ENCODE results near the gene IRF8.

IRF8 gene

DNA sequence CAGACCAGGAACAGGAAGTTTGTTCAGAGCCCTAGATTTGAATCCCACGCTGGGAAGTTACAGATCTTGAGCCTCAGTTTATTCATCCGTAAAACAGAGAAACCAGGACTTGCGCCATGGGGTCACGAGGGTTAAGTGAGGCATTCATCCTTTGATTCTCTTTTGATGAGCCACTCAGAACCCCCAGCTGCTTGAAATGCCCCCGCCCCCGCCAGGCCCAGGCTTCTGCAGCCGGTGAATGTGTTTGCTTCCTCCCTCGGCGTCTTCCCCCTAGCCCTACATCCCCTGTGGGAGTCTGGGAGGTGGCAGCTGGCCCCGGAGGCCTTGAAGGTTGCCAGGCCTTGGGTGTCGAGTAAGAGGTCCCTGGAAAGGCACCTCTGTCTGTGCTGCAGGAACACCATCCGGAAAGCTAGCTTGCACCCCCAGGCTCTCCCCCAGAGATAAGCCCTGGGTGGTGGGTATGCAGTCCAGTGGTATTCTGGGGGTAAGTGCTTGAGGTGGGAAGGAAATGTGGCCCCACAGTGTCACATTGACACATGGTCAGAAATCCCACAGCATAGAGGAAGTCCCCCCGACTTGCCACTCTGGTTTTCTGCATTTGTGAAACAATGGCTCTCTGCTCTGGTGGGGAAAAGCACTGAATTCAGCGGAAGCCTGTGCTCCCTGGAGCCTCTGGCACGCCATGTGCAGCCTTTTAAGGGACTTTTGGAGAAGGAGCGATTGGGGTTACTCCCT lies 14.9 kb downstream of the IRF8 start:
- DNase-seq (ENCODE audit: low spot score) = no peak

- DNase-seq (ENCODE audit: low spot score) = no peak
These were observed 15.4 kb downstream of the IRF8 start for GRCh38 chr16:85914423-85914794.

DNA sequence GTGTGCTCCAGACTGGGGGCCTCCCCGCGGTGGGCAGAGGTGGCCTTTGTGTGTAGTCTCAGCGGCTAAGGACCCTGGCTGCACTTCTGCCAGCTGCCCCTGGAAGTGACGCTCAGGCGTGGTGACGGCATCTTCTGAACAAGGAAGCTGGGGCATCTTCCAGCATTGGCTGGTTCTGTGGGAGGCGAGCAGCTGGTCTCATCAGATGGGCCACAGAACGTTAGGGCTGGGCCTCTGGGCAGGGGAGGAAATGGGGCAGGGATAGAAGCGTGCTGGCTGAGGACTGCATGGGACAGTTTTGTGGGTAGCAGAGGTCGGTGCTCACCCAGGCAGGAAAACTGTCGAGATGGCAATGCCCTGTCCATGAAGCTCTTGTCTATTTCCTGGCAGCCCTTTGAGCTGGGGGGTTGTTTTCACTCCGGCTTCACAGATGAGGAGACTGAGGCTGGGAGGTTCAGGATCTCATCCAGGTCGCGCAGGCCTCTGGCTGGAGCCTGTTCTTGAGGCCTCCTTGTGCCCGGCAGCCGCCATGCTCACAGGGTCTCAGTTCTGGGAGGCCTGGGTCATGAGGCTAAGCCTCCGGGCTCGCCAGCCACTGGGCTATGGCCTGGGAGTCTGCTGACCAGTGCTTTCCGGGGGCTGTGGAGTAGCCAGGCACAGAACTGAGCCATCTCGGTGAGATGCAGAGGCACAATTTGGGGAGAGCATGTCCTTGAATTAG lies 16.3 kb downstream of the IRF8 start:
- no peak for DNase-seq (ENCODE audit: low spot score)

DNA sequence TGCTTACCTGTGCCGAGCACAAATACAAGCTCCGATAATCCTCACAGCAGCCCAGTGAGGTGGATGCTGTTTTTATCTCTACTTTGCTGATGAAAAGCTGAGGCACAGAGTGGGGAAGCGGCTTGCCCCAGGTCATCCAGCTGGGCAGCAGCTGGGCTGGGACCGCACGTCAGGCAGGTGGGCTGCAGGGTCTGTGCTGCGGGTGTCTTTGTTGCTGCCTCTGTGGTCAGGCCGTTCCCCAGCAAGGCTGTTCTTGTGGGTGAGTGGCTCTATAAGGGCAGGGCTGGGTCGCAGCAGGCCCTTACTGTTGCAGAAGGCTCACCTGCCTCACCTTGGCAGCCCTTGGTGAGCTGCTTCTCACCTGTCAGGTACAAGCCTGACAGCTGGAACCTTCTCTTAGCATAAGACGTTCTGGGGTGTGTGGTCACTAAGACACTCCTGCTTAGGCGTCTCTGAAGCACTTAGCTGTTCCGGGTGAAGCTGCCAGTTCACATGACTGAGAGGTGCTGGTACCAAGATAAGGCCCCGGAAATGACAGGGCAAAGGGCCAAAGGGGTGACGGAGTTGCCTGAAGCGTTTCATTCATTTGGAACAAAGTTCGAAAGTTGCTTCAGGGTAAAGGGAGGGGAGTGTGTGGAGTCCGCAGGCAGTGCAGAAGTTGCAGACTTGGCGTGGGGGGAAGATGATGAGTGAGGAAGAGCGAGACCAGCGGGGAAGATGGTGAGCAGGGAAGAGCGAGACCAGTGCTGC lies 17.4 kb downstream of the IRF8 start:
- DNase-seq (ENCODE audit: low spot score) = no peak

- no peak for DNase-seq (ENCODE audit: low spot score)
These were observed 18.1 kb downstream of the IRF8 start for GRCh38 chr16:85917012-85917411.

GRCh38 chr16:85917959-85918358 lies 19.0 kb downstream of the IRF8 start:
- no peak for DNase-seq (ENCODE audit: low spot score)

DNA sequence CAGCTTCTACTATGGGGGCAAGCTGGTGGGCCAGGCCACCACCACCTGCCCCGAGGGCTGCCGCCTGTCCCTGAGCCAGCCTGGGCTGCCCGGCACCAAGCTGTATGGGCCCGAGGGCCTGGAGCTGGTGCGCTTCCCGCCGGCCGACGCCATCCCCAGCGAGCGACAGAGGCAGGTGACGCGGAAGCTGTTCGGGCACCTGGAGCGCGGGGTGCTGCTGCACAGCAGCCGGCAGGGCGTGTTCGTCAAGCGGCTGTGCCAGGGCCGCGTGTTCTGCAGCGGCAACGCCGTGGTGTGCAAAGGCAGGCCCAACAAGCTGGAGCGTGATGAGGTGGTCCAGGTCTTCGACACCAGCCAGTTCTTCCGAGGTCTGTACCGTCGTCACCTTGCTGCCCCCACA lies 19.5 kb downstream of the IRF8 start:
- no peak for DNase-seq (ENCODE audit: low spot score)

- no peak for DNase-seq (ENCODE audit: low spot score)
These were observed 20.6 kb downstream of the IRF8 start for GRCh38 chr16:85919271-85920267.

- DNase-seq (ENCODE audit: low spot score) = no peak
These were observed 22.1 kb downstream of the IRF8 start for GRCh38 chr16:85921026-85921425.

GRCh38 chr16:85923153-85924021 lies 24.4 kb downstream of the IRF8 start:
- DNase-seq (ENCODE audit: low spot score) = no peak

DNA sequence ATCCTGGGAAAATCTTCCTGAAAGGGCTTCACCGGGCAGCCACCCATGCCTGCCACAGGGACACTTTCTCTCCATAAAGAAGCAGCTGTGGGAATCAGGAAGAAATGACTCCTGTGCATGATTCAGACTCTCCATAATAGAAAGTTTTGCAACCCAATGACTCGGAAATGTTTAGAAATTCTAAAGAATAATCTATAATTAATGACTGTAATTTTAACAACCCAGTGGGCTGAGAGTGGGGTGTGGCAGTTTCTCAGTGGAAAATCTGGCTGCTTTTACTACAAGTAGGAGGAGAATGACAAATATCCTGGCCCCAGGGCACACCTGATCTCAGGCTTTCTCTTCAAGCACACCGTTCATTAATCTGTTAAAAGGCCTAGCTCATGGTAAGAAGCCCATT lies 25.7 kb downstream of the IRF8 start:
- no peak for DNase-seq (ENCODE audit: low spot score)

GRCh38 chr16:85926370-85926769 lies 27.4 kb downstream of the IRF8 start:
- no peak for DNase-seq (ENCODE audit: low spot score)

DNA sequence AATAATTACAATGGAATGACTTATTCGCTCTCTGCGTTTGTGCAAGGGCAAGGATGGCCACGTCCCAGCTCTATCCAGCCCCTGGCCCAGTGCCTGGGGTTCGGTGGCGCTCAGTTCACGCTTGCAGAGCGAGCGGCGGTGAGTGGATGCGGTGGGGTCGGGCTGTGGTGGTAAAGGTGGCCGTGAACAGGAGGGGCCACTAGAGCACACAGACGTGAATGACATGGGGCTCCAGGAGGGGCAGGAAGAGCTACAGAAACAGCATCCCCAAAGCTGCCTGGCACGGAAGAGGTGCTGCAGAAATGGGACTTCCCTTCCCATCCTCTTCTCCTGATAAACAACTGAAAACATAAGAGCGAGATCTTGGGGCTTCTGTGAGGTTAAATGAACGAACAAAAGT lies 28.4 kb downstream of the IRF8 start:
- no peak for DNase-seq (ENCODE audit: low spot score)

- no peak for DNase-seq (ENCODE audit: low spot score)
These were observed 29.0 kb downstream of the IRF8 start for GRCh38 chr16:85927959-85928358.

DNA sequence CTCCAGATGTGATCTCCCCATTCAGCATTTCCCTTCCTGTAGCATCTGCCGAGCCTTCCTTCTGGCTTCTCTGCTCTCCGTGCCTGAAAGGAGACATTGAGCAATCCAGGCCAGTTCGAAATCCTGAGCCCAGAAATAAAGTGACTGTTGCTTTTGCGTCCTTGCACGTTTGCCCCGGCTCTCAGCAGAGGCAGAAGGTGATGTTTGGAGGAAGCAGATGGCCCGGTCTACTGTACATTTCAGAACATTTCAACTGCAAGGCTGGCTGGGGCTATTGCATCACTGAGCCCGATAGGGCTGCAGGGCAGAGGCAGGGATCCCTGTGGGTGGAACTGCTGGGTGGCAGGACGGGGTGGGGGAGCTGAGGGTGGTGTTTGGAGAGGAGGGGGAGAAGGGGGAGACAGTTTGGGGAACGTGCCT lies 29.4 kb downstream of the IRF8 start:
- no peak for DNase-seq (ENCODE audit: low spot score)

GRCh38 chr16:85929259-85929721 lies 30.3 kb downstream of the IRF8 start:
- DNase-seq (ENCODE audit: low spot score) = peak; percentile 10

GRCh38 chr16:85930301-85930700 lies 31.3 kb downstream of the IRF8 start:
- no peak for DNase-seq (ENCODE audit: low spot score)

GRCh38 chr16:85931596-85932402 lies 32.8 kb downstream of the IRF8 start:
- DNase-seq (ENCODE audit: low spot score) = no peak

GRCh38 chr16:85934210-85934609 lies 35.2 kb downstream of the IRF8 start:
- no peak for DNase-seq (ENCODE audit: low spot score)
